Skeletal muscle tissue (tissue), 4 donors: ENCODE results near the gene TUBA1C. TPM values are rescaled to one million over a fixed set of nuclear protein-coding genes. Genes with fewer than 3 reads are reported as not detected.

Source experiments
- H3K27ac ChIP-seq: one replicate; pipeline ENCODE4 v1.7.0; 2013; ENCODE audit warnings: mild to moderate bottlenecking, low read depth, low read length, inconsistent platforms
- H3K27me3 ChIP-seq, 3 donors: one replicate each; pipeline ENCODE4 v1.7.0; 2013; ENCODE audit warnings: low read length in 3 of 3; ENCODE audit not compliant: control insufficient read depth in 3 of 3, insufficient read depth in 3 of 3
- H3K36me3 ChIP-seq, 3 donors: one replicate each; pipeline ENCODE4 v1.7.0; 2013; ENCODE audit warnings: low read length in 3 of 3; ENCODE audit not compliant: control insufficient read depth in 3 of 3, insufficient read depth in 3 of 3
- H3K4me1 ChIP-seq, 3 donors: one replicate each; pipeline ENCODE4 v1.7.0; 2013; ENCODE audit warnings: low read length in 3 of 3, mild to moderate bottlenecking in 3 of 3; ENCODE audit not compliant: control insufficient read depth in 3 of 3, insufficient read depth in 3 of 3
- H3K4me3 ChIP-seq, 3 donors: one replicate each; pipeline ENCODE4 v1.7.0; 2013; ENCODE audit warnings: low read length in 3 of 3
- H3K9ac ChIP-seq, 3 donors: one replicate each; pipeline ENCODE4 v1.7.0; 2013; ENCODE audit warnings: low read length in 3 of 3, mild to moderate bottlenecking in 3 of 3, moderate library complexity in 2 of 3, low read depth in 1 of 3
- H3K9me3 ChIP-seq, 3 donors: one replicate each; pipeline ENCODE4 v1.7.0; 2013; ENCODE audit warnings: low read length in 3 of 3; ENCODE audit not compliant: control insufficient read depth in 3 of 3
- total RNA-seq: library from RNA; depleted of rRNA; stranded (reverse); fragments of >200 nt; gene quantifications from one replicate; pipeline ENCODE4 v1.2.3, GENCODE V29; 2014
- donor health status: Osteomylitis.

Gene TUBA1C
- total RNA-seq, 1 donor from 2014 or later: 34.4 TPM

GRCh38 chr12:49294804-49295081, 29.9 kb downstream of the TUBA1C start:
- Histone ChIP-seq H3K36me3 (no peaks in the 10 kb centered on the region), H3K9me3 (no peaks in the 10 kb centered on the region), H3K9ac (no peak overlapping the region), H3K4me3 (no peak overlapping the region), H3K4me1 (peaks cover 10 to 14% (median 12%) of the 10 kb centered on the region in 3 donors), H3K27ac (no peak overlapping the region), H3K27me3 (peaks cover 39 to 43% (median 42%) of the 10 kb centered on the region in 3 donors)

GRCh38 chr12:49295082-49295936, 30.4 kb downstream of the TUBA1C start, which contains the start of gene PRPH:
Gene PRPH, plus strand, starts transcription at chr12:49295147. Its CDS starts 54 bp downstream, at chr12:49295201.
- H3K27ac ChIP-seq: no peak within 1 kb of the TSS
- H3K27me3 ChIP-seq: peaks cover 39 to 43% (median 42%) of the 10 kb centered on the region in 3 donors
- H3K4me3 ChIP-seq: no peak within 1 kb of the TSS
- H3K4me1 ChIP-seq: peaks cover 10 to 14% (median 12%) of the 10 kb centered on the region in 3 donors
- no peaks in the 10 kb centered on the region for H3K9me3 ChIP-seq
- no peak within 1 kb of the TSS for H3K9ac ChIP-seq
- no peaks in the 10 kb centered on the region for H3K36me3 ChIP-seq

- H3K27me3 ChIP-seq: peaks cover 39 to 51% (median 42%) of the 10 kb centered on the region in 3 donors
- H3K27ac ChIP-seq: no peak overlapping the region
- no peaks in the 10 kb centered on the region for H3K36me3 ChIP-seq
- H3K9ac ChIP-seq: no peak overlapping the region
- H3K9me3 ChIP-seq: no peaks in the 10 kb centered on the region
- H3K4me3 ChIP-seq: peak overlapping the region in 1 of 3 donors; percentile 54
- peaks cover 10 to 14% (median 12%) of the 10 kb centered on the region in 3 donors for H3K4me1 ChIP-seq
These were observed 31.4 kb downstream of the TUBA1C start for GRCh38 chr12:49296034-49296835.

GRCh38 chr12:49296836-49297694, 32.2 kb downstream of the TUBA1C start:
- H3K9ac ChIP-seq: peak overlapping the region in 1 of 3 donors; percentile 3
- H3K36me3 ChIP-seq: no peaks in the 10 kb centered on the region
- H3K27me3 ChIP-seq: peaks cover 42 to 51% (median 43%) of the 10 kb centered on the region in 3 donors
- H3K27ac ChIP-seq: no peak overlapping the region
- peaks cover 10 to 14% (median 12%) of the 10 kb centered on the region in 3 donors for H3K4me1 ChIP-seq
- H3K4me3 ChIP-seq: peak overlapping the region; percentile 43 to 54 (median 51)
- no peaks in the 10 kb centered on the region for H3K9me3 ChIP-seq

- Histone ChIP-seq H3K9me3 (no peaks in the 10 kb centered on the region), H3K4me3 (no peak overlapping the region), H3K4me1 (peaks cover 10 to 14% (median 12%) of the 10 kb centered on the region in 3 donors), H3K9ac (no peak overlapping the region), H3K27ac (no peak overlapping the region), H3K36me3 (no peaks in the 10 kb centered on the region), H3K27me3 (peaks cover 42 to 51% (median 43%) of the 10 kb centered on the region in 3 donors)
These were observed 32.8 kb downstream of the TUBA1C start for GRCh38 chr12:49297695-49298060.

GRCh38 chr12:49298160-49298559, 33.3 kb downstream of the TUBA1C start:
- Histone ChIP-seq H3K4me3 (no peak overlapping the region), H3K27me3 (peaks cover 42 to 50% (median 43%) of the 10 kb centered on the region in 3 donors)

GRCh38 chr12:49301760-49302159, 36.9 kb downstream of the TUBA1C start:
- Histone ChIP-seq H3K27ac (no peak overlapping the region), H3K9me3 (no peaks in the 10 kb centered on the region), H3K27me3 (peaks cover 23 to 28% (median 24%) of the 10 kb centered on the region in 3 donors), H3K36me3 (no peaks in the 10 kb centered on the region), H3K4me3 (no peak overlapping the region), H3K9ac (no peak overlapping the region), H3K4me1 (peaks cover 5 to 6% (median 5%) of the 10 kb centered on the region in 3 donors)

More at GRCh38 chr12:49298160-49298559, 33.3 kb downstream of the TUBA1C start:
- H3K4me1 ChIP-seq: peaks cover 10 to 12% (median 11%) of the 10 kb centered on the region in 3 donors
- H3K36me3 ChIP-seq: no peaks in the 10 kb centered on the region
- H3K9me3 ChIP-seq: no peaks in the 10 kb centered on the region
- H3K27ac ChIP-seq: no peak overlapping the region
- H3K9ac ChIP-seq: no peak overlapping the region

- H3K9ac ChIP-seq: no peak overlapping the region
- no peak overlapping the region for H3K4me3 ChIP-seq
- H3K4me1 ChIP-seq: no peaks in the 10 kb centered on the region
- H3K27ac ChIP-seq: no peak overlapping the region
- peaks cover 2 to 8% (median 4%) of the 10 kb centered on the region in 3 donors for H3K27me3 ChIP-seq
- H3K9me3 ChIP-seq: no peaks in the 10 kb centered on the region
- H3K36me3 ChIP-seq: no peaks in the 10 kb centered on the region
These were observed 39.3 kb downstream of the TUBA1C start for GRCh38 chr12:49304161-49304560.

GRCh38 chr12:49305762-49306510, 41.1 kb downstream of the TUBA1C start:
- H3K9ac ChIP-seq: no peak overlapping the region
- no peak overlapping the region for H3K4me3 ChIP-seq
- no peaks in the 10 kb centered on the region for H3K4me1 ChIP-seq
- H3K27me3 ChIP-seq: peaks cover 2 to 4% (median 3%) of the 10 kb centered on the region in 3 donors
- H3K9me3 ChIP-seq: no peaks in the 10 kb centered on the region
- no peak overlapping the region for H3K27ac ChIP-seq
- H3K36me3 ChIP-seq: no peaks in the 10 kb centered on the region
